Activated CD4-positive, alpha-beta T cell treated with anti-CD3 and anti-CD28 coated beads, Interleukin-2, Interleukin-4, amounts not matched to agents 100 ng/mL and 50 ng/mL, durations not matched to agents 16 hours and 8 hours (primary cell): ENCODE results near the gene CRKL.

Source experiments
- DNase-seq: peaks from one replicate; pipeline ENCODE4 v3.0.0-alpha.2; 2020; ENCODE audit warnings: low spot score

CRKL gene

DNA sequence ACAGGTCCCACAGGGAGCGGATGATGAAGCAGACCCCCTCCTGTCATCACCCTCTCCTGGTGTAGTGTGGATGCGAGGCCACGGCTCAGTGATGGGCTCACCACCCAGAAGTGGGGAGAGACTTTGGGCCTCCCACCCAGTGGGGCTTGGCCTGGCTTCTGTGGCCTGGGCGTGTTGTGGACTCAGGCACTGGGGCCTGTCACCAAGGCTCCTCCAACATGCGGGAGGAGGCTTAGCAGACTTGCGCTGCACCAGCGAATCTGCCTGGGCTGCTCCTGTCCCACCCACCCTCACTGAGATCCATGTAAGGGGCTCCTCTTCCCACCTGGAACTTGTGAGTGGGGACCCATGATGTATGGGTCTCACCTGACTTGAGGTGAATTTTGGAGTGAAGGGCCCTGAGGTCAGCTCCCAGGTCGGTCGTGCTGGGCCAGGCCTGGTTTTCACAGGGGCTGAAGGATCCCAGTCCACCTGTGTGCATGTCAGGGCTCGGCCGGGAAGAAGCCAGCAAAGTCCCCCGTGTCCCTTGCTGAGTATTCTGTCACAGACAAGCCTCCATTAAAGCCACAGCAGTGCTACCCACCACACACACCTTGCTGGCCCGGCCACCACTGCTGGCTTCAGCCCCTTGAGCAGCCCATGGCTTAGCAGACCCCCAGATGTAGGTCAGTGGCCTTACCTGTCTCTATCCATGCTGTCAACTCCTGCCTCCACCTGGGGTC lies 80.5 kb downstream of the CRKL start:
- no peak for DNase-seq

DNA sequence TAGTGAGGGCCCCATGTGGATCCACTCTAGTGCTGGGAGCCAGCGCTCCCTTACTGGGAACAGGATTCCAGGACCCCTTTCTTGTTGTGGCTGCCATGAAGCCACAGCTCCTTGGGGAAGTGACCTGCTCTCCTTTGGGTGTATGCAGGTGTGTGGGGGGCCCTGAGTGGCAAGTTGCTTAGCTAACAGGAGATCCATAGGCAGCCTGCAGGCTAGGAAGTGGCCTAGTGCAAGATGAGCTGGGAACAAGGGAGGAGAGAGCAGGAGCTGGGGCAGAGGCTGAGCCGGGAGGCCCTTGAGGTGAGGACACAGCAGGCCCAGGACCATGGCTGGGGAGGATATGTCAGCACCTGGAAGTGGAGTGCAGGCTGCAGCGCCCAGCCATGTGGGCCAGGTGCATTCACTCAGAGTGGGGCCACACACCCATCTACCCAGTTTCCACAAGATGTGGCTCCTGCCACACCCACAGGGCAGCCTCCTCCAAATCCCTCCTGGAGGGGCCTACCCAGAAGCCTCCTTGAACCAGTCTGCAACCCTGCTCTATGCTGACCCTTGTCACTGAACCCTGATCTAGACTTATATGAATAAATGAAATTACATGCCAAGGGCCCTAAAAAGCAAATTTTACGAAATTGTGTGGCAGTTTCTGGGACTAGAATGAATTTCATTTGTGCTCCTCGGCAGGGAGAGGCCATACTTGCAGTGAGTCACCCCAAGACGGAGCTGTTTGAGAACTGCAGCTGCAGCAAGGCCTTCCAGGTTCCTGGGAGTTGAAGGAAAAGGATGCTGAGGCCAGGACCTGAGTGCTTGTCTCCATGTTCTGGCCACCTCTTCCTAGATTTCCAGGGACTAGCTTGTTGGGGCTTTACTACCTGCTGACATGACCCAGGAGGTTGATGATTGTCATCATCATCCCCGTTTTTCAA lies 81.5 kb downstream of the CRKL start:
- no peak for DNase-seq

DNA sequence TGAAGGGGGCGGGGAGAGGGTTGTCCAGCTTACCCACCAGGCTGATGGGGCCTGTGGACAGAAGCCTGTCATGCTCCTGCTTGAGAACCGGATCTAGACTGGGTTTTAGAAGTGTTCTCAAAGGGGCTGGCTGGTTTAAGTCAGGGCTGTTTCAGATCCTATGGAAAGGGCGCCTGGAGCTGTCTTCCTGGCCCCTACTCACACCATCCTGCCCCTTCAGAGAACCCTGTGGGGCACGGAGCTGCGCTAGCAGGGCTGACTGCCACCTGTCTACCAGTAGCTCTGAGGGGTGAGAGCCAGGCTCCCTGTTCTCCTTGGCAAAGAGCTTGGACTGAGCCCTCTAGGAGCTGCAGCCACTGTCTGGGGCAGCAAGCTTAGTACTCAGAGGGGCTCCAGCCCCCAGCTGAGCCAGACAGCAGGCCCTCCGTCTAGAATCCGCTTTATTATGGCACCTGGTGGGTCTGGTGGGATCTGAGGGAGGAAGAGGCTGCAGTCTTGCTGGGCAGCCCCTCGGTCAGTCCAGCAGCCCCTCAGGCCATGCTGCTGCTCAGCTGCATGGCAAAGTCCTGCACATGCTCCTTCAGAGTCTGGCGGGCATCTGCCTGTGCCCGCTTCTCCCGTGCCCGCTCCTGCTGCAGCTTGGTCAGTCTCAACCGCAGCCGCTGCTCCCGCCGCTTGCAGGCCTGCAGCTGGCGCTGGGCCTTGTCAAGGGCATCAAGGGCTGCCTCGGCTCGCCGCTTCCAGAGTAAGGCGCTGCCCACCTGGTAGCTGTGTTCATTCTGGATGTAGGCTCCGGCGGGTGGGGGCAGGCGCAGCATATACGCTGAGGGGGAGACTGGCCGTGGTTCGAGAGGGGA lies 82.4 kb downstream of the CRKL start:
- no peak for DNase-seq

DNA sequence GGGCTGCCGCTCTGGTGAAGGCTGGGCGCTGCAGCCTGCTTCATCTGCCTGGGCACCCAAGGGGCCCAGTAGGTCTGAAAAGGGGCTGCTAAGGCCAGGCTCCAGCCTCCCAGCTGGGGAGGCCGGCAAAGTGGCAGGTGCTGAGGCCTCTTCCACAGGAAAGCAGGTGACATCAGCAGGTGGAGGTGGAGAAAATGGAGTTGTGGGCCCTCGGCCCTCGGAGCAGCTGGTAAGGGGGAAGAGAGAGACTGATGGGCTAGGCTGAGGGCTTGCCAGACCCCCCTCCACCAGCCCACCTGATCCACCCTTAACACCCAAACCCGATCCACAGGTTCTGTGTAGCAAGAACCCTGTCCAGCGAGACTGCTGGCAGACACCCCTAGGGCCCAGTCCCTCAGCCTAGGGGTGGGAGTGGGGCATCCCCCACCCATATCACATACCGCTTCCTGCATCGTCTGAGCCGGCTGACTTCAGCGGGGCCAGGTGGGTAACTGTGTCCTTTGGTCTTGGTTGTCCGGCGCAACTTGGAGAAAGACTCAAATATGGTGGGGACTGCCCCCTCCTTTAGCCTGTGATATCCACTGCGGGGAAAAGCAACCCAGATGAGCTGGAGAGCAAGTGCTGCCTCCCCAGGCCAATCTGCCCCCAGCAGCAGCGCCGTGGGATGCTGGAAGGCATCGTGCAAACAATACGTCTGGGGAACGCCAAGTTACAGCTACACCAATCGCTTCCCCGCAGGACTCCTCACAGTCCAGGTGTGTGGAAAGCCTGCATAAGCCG lies 83.2 kb downstream of the CRKL start:
- DNase-seq = no peak

DNA sequence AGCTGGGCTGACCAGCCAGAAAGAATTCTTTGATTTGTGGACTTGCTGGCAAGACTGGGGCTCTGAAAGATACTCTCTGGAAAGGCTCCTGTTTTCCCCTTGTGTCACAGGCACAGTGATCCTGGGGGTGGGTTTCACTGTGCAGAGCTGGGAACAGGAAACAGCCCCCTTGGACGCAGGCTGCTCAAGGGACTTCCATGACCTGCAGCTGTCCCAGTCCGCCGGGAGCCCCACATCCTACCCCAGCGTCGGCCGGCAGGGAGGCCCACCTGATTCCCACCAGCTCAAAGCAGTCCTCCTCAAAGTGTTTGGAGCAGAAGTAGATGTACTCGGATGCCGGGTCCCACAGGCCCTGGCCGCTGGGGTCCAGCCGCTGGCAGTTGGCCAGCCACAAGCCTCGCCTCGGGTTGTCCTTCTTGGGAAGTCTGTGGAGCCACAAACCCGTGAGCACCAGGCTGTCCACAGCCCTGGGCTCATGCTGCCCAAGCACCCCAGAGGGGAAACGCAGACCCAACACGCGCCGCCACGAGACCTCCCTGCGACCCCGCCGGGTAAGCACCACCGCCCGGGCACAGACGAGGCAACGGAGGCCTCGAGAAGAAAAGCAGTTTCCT lies 83.9 kb downstream of the CRKL start:
- DNase-seq = no peak

DNA sequence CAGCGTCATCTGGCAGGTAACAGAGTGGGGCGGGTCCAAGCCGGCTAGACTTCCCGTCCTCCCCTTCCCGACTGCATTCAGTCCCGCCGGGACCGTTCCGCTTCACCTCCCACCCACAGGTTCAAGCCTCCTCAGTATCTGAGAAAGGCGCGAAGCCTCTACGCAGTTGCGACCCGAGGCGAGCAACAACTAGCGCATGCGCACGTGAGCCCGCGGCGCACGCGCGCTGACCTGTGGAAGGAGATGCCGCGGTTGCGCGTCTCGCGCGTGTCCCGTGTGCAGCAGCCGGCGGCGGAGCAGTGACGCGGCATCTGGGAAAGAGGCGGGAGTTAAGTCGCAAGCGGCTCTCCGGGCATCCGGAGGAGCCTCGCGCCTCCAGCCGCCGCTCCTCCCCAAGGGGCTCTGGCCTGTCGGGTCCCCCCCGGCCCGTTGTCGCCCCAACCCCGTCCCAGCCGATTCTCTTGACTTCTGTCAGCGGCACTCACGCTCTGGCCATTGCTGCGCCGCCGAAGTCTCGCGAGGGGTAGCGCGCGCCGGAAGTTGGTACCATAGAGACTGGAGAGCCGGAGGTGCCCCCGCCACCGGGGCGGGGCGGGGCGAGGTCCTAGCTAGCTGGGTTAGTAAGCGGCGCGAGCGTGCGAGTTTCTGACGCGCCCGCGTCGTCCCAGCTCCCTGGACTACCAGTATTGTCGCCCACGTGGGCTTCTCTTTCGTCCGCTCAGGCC lies 84.6 kb downstream of the CRKL start, which contains the start of gene THAP7:
TSS of gene THAP7 (minus strand) at position 518 of the 725 bp plus-strand sequence. CDS start at position 311, 207 bp downstream.
- peak; percentile 96 for DNase-seq
